HUES6 (cell line): ENCODE results near the gene HDAC4.

Source experiments
- H3K27ac ChIP-seq: 2 replicates; pipeline ENCODE4 v1.7.0; 2013; ENCODE audit warnings: low read depth, mild to moderate bottlenecking, low read length, inconsistent platforms
- H3K27me3 ChIP-seq: 2 replicates; pipeline ENCODE4 v1.6.1; 2013; ENCODE audit warnings: low read length; ENCODE audit not compliant: control insufficient read depth, insufficient read depth
- H3K36me3 ChIP-seq: 2 replicates; pipeline ENCODE4 v1.6.1; 2013; ENCODE audit warnings: low read length; ENCODE audit not compliant: control insufficient read depth, insufficient read depth
- H3K4me1 ChIP-seq: 2 replicates; pipeline ENCODE4 v1.6.1; 2013; ENCODE audit warnings: low read length; ENCODE audit not compliant: control insufficient read depth, insufficient read depth
- H3K4me3 ChIP-seq: 2 replicates; pipeline ENCODE4 v1.5.1; 2013; ENCODE audit warnings: low read depth, low read length
- H3K9ac ChIP-seq: one replicate; pipeline ENCODE4 v1.6.1; 2013; ENCODE audit warnings: mild to moderate bottlenecking, low read length
- H3K9me3 ChIP-seq: 2 replicates; pipeline ENCODE4 v1.6.1; 2013; ENCODE audit warnings: low read depth, low read length; ENCODE audit not compliant: control insufficient read depth, insufficient read depth

The HDAC4 gene

GRCh38 chr2:239226677-239227581, 173.9 kb downstream of the HDAC4 start:
- H3K36me3 ChIP-seq = no peaks in the 10 kb centered on the region
- H3K9me3 ChIP-seq = no peaks in the 10 kb centered on the region
- H3K27me3 ChIP-seq = no peaks in the 10 kb centered on the region
- H3K9ac ChIP-seq = no peak overlapping the region
- no peak overlapping the region for H3K4me3 ChIP-seq
- no peak overlapping the region for H3K27ac ChIP-seq
- H3K4me1 ChIP-seq = peaks cover 45% of the 10 kb centered on the region

- peaks cover 45% of the 10 kb centered on the region for H3K4me1 ChIP-seq
- no peaks in the 10 kb centered on the region for H3K9me3 ChIP-seq
- no peak overlapping the region for H3K27ac ChIP-seq
- H3K9ac ChIP-seq = no peak overlapping the region
- no peak overlapping the region for H3K4me3 ChIP-seq
- H3K27me3 ChIP-seq = no peaks in the 10 kb centered on the region
- H3K36me3 ChIP-seq = no peaks in the 10 kb centered on the region
Observed at GRCh38 chr2:239225871-239226561, 174.8 kb downstream of the HDAC4 start.

- Histone ChIP-seq H3K4me1 (peaks cover 45% of the 10 kb centered on the region), H3K27ac (no peak overlapping the region), H3K27me3 (no peaks in the 10 kb centered on the region), H3K4me3 (no peak overlapping the region), H3K36me3 (no peaks in the 10 kb centered on the region), H3K9ac (no peak overlapping the region), H3K9me3 (no peaks in the 10 kb centered on the region)
Observed at GRCh38 chr2:239225371-239225851, 175.4 kb downstream of the HDAC4 start.

DNA sequence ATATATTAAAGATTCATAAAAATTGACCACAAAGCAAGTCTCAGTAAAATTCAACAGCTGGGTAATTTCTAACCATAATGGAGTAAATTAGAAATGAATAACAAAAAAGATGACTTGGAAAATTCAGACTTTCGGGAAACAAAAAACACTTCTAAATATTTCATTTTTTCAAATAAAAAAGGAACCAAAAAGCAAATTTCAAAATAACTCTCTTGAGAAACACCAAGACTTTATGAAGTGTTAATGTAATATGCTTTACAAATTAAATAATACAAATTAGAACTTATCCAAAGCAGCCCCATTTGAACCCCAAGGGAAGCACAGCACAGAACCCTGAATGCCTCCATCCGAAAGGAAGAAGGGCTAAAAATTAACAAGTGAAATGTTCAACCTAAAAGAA, 175.9 kb downstream of the HDAC4 start:
- H3K9me3 ChIP-seq = no peaks in the 10 kb centered on the region
- no peak overlapping the region for H3K9ac ChIP-seq
- H3K27ac ChIP-seq = no peak overlapping the region
- peaks cover 45% of the 10 kb centered on the region for H3K4me1 ChIP-seq
- H3K4me3 ChIP-seq = no peak overlapping the region
- no peaks in the 10 kb centered on the region for H3K36me3 ChIP-seq
- H3K27me3 ChIP-seq = no peaks in the 10 kb centered on the region

DNA sequence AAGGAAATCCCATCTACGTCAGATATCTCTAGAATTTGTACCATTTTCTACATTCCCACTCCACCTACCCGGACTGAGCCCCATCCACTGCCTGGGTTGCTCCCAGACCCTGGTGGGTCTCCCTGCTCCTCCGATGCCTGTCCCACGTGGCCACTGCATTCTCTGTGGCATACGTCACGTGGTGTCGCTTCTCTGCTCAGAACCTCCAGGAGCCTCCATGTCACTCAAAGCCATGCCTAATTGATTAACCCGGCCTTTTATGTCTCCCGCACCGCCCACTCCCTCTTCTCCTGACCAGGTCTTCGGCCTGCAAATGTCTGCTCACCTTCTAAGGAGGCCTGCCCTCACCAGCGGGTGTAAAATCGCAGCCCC, 176.6 kb downstream of the HDAC4 start:
- H3K9me3 ChIP-seq = no peaks in the 10 kb centered on the region
- no peak overlapping the region for H3K27ac ChIP-seq
- H3K4me1 ChIP-seq = peaks cover 45% of the 10 kb centered on the region
- no peaks in the 10 kb centered on the region for H3K36me3 ChIP-seq
- no peak overlapping the region for H3K9ac ChIP-seq
- no peaks in the 10 kb centered on the region for H3K27me3 ChIP-seq
- H3K4me3 ChIP-seq = no peak overlapping the region

DNA sequence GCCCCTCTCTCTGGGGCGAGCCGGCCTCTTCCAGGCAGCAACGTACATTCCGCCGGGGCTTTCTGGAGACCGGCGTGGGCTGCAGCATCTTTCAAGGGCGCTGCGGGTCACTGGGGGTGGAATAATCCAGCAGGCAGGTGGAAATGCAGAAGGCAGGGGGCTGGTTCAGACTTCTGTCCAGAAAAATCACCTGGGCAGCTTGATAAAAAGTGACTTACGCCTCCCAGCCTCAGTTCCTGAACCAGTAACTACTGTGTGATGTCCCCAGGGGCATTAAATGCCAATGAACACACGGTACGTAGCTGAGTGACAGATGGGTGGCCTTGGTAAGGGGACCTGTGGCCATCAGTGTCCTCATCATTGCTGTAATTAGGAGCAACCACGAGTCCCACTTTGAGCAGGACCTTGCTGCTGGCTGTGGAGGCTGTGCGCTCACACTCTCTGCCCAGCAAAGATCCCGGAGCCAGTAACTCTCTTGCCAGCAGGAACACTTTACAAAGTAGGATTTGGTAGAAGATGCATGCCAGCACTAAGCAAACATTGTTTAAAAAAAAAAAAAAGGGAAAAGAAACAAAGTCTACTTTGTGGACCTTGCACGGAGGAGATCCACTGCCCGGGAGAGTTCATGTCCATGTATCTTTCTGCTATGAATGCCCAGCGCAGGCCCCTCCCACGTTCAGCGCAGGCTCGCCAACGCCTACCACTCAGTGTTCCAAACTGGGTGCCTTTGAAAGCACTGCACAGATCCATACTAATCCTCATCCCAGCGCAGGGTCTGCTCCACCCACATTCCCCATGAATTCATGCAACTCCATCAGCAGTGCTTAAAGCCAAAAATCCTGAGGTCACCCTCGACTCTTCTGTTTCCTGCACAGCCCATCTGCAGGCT, 177.3 kb downstream of the HDAC4 start:
- Histone ChIP-seq H3K9ac (no peak overlapping the region), H3K27ac (no peak overlapping the region), H3K4me3 (no peak overlapping the region)

DNA sequence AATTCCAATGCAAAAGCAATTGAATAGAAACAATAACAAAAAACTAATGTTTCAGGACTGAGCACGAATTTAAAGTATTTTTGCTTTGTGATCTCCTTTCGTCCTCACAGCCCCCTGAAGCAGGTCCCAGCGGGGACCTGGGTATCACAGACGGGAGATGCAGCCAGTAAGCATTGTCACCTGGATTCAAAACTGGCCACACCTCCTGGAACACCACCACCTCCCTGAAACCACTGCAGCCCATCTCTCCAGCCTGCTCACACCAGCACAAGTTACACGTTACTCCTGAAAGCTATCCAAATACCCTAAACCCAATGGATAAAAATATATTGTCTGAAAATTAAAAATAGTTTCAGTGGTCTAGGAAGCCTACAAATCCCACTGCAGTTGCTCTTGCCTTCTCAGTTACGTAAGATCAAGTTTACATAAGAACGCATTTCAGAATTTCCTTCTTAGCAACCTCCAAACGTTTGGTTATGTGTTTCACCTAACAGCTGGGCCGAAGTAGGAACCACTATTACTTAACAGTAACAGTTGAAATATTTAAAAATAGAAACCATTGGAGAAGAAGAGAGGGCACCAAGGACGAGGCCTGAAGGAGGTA, 178.0 kb downstream of the HDAC4 start:
- H3K9ac ChIP-seq = no peak overlapping the region
- H3K9me3 ChIP-seq = no peaks in the 10 kb centered on the region
- no peak overlapping the region for H3K4me3 ChIP-seq
- no peak overlapping the region for H3K27ac ChIP-seq
- no peaks in the 10 kb centered on the region for H3K27me3 ChIP-seq
- H3K4me1 ChIP-seq = peaks cover 41% of the 10 kb centered on the region
- H3K36me3 ChIP-seq = no peaks in the 10 kb centered on the region

More for the DNA sequence above, 177.3 kb downstream of the HDAC4 start:
- Histone ChIP-seq H3K36me3 (no peaks in the 10 kb centered on the region), H3K27me3 (no peaks in the 10 kb centered on the region), H3K4me1 (peaks cover 45% of the 10 kb centered on the region), H3K9me3 (no peaks in the 10 kb centered on the region)

- H3K9ac ChIP-seq = no peak overlapping the region
- H3K4me3 ChIP-seq = no peak overlapping the region
- no peaks in the 10 kb centered on the region for H3K27me3 ChIP-seq
- H3K4me1 ChIP-seq = peaks cover 38% of the 10 kb centered on the region
- H3K27ac ChIP-seq = no peak overlapping the region
- H3K9me3 ChIP-seq = no peaks in the 10 kb centered on the region
- H3K36me3 ChIP-seq = no peaks in the 10 kb centered on the region
Observed at GRCh38 chr2:239222312-239222660, 178.5 kb downstream of the HDAC4 start.

GRCh38 chr2:239220981-239221396, 179.8 kb downstream of the HDAC4 start:
- Histone ChIP-seq H3K4me1 (peaks cover 25% of the 10 kb centered on the region), H3K36me3 (no peaks in the 10 kb centered on the region), H3K9ac (no peak overlapping the region), H3K27me3 (no peaks in the 10 kb centered on the region), H3K9me3 (no peaks in the 10 kb centered on the region), H3K4me3 (no peak overlapping the region), H3K27ac (no peak overlapping the region)

- Histone ChIP-seq H3K9ac (no peak overlapping the region), H3K4me3 (no peak overlapping the region), H3K9me3 (no peaks in the 10 kb centered on the region), H3K27ac (no peak overlapping the region), H3K27me3 (no peaks in the 10 kb centered on the region), H3K4me1 (peaks cover 19% of the 10 kb centered on the region), H3K36me3 (no peaks in the 10 kb centered on the region)
Observed at GRCh38 chr2:239220341-239220740, 180.5 kb downstream of the HDAC4 start.
